Measurements from ENCODE around the gene OPRM1.

DNA sequence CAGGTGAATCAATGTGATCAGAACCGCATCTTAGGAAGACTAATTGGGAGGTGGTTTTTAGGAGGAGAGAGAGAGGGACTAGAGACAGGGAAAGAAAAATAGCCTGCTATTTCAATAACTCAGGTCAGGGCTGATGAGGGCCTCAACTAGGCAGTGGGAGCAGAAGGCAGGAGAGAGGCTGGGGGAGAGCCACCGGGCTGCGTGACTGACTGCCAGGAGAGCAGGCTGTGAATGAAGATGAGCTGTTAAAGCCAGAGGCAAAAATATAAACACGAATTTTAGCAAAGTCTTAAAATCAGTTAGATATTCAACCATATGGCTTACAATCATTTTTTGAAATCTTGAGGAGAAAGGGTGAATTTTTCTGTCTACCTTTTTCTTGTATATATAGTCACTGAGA is 168.0 kb downstream of the OPRM1 start:
- TF ChIP-seq, protein P1, sequence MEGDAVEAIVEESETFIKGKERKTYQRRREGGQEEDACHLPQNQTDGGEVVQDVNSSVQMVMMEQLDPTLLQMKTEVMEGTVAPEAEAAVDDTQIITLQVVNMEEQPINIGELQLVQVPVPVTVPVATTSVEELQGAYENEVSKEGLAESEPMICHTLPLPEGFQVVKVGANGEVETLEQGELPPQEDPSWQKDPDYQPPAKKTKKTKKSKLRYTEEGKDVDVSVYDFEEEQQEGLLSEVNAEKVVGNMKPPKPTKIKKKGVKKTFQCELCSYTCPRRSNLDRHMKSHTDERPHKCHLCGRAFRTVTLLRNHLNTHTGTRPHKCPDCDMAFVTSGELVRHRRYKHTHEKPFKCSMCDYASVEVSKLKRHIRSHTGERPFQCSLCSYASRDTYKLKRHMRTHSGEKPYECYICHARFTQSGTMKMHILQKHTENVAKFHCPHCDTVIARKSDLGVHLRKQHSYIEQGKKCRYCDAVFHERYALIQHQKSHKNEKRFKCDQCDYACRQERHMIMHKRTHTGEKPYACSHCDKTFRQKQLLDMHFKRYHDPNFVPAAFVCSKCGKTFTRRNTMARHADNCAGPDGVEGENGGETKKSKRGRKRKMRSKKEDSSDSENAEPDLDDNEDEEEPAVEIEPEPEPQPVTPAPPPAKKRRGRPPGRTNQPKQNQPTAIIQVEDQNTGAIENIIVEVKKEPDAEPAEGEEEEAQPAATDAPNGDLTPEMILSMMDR (IDR thresholded peaks at IDR 0.05; ENCODE audit: insufficient read depth, low read length), result no peak
- TF ChIP-seq, protein P2, sequence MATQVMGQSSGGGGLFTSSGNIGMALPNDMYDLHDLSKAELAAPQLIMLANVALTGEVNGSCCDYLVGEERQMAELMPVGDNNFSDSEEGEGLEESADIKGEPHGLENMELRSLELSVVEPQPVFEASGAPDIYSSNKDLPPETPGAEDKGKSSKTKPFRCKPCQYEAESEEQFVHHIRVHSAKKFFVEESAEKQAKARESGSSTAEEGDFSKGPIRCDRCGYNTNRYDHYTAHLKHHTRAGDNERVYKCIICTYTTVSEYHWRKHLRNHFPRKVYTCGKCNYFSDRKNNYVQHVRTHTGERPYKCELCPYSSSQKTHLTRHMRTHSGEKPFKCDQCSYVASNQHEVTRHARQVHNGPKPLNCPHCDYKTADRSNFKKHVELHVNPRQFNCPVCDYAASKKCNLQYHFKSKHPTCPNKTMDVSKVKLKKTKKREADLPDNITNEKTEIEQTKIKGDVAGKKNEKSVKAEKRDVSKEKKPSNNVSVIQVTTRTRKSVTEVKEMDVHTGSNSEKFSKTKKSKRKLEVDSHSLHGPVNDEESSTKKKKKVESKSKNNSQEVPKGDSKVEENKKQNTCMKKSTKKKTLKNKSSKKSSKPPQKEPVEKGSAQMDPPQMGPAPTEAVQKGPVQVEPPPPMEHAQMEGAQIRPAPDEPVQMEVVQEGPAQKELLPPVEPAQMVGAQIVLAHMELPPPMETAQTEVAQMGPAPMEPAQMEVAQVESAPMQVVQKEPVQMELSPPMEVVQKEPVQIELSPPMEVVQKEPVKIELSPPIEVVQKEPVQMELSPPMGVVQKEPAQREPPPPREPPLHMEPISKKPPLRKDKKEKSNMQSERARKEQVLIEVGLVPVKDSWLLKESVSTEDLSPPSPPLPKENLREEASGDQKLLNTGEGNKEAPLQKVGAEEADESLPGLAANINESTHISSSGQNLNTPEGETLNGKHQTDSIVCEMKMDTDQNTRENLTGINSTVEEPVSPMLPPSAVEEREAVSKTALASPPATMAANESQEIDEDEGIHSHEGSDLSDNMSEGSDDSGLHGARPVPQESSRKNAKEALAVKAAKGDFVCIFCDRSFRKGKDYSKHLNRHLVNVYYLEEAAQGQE (IDR thresholded peaks at IDR 0.05; ENCODE audit: insufficient replicate concordance, low read depth), result no peak

All from HL-60 (cell line).